OCI-LY7 (cell line): ENCODE results near the gene GATA2. TPM values are rescaled to one million over a fixed set of nuclear protein-coding genes. Genes with fewer than 3 reads are reported as not detected.

Experiments used
- BruUV-seq: library from RNA; stranded (reverse); fragments of 400-500 nt; replicated peaks from 2 replicates; lab custom pipeline; 2021; lab: Mats Ljungman, UMichigan
- CTCF ChIA-PET: fragments of 300-600 bp; sonication (Branson Sonifier 250); formaldehyde crosslinking; loops from one replicate; lab custom pipeline; 2022; ENCODE audit warnings: antibody characterized with exemption; ENCODE audit not compliant: unreplicated experiment; lab: Charles Lee
- POLR2A ChIA-PET: fragments of 300-600 bp; sonication (Branson Sonifier 250); formaldehyde crosslinking; loops from one replicate; lab custom pipeline; 2022; ENCODE audit warnings: antibody characterized with exemption; lab: Charles Lee
- DNase-seq: peaks from one replicate; pipeline ENCODE4 v3.0.0-alpha.2; 2015; ENCODE audit warnings: low spot score
- H2AFZ ChIP-seq: fragments of 200-600 bp; sonication (generic), shearing (Covaris generic); 2 replicates; pipeline ENCODE4 v1.6.1; 2014; ENCODE audit warnings: mild to moderate bottlenecking, antibody characterized with exemption, low read length, moderate library complexity
- H3K27ac ChIP-seq: fragments of 200-600 bp; sonication (generic); 2 replicates; pipeline ENCODE4 v1.5.1; 2014; ENCODE audit warnings: mixed run types, low read depth, mild to moderate bottlenecking, moderate library complexity, low read length, inconsistent platforms; ENCODE audit not compliant: poor library complexity, severe bottlenecking
- H3K36me3 ChIP-seq: fragments of 200-600 bp; sonication (generic); 2 replicates; pipeline ENCODE4 v1.6.1; 2014; ENCODE audit warnings: mild to moderate bottlenecking, antibody characterized with exemption, low read length, moderate library complexity, mixed read lengths; ENCODE audit not compliant: insufficient read depth
- H3K4me1 ChIP-seq: fragments of 200-600 bp; sonication (generic); 2 replicates; pipeline ENCODE4 v1.5.1; 2014; ENCODE audit warnings: mild to moderate bottlenecking, low read length; ENCODE audit not compliant: insufficient read depth, poor library complexity, severe bottlenecking
- H3K4me2 ChIP-seq: fragments of 200-600 bp; sonication (generic); 2 replicates; pipeline ENCODE4 v1.6.1; 2014; ENCODE audit warnings: mild to moderate bottlenecking, low read length
- H3K4me3 ChIP-seq: fragments of 200-600 bp; sonication (generic); 2 replicates; pipeline ENCODE4 v1.5.1; 2014; ENCODE audit warnings: mild to moderate bottlenecking, low read depth, low read length; ENCODE audit not compliant: poor library complexity, severe bottlenecking
- H3K79me2 ChIP-seq: fragments of 200-600 bp; sonication (generic); 2 replicates; pipeline ENCODE4 v1.6.1; 2016; ENCODE audit warnings: low read depth, mild to moderate bottlenecking, low read length, moderate library complexity, mixed read lengths; ENCODE audit not compliant: insufficient read depth
- H3K9me2 ChIP-seq: fragments of 200-600 bp; sonication (generic); 2 replicates; pipeline ENCODE4 v1.6.1; 2016; ENCODE audit warnings: mild to moderate bottlenecking, low read length, mixed read lengths; ENCODE audit not compliant: insufficient read depth
- H3K9me3 ChIP-seq: fragments of 200-600 bp; sonication (generic); 2 replicates; pipeline ENCODE4 v1.6.1; 2014; ENCODE audit warnings: mild to moderate bottlenecking, mixed run types, low read length, mixed read lengths
- H4K20me1 ChIP-seq: fragments of 200-600 bp; sonication (generic); 2 replicates; pipeline ENCODE4 v1.6.1; 2014; ENCODE audit warnings: mild to moderate bottlenecking, antibody characterized with exemption, low read length, moderate library complexity, mixed read lengths; ENCODE audit not compliant: insufficient read depth
- EZH2phosphoT487 ChIP-seq: fragments of 200-600 bp; sonication (generic); IDR thresholded peaks from 2 replicates; pipeline ENCODE4 v1.6.1; 2018; ENCODE audit warnings: low read depth, borderline replicate concordance, mild to moderate bottlenecking, mixed run types, antibody characterized with exemption, low read length, moderate library complexity, mixed read lengths
- intact Hi-C: fragments of 100-400 bp; cut with micrococcal nuclease; formaldehyde crosslinking; loops from one replicate; pipeline ENCODE4 v1.10.0; 2022; ENCODE audit not compliant: unreplicated experiment
- total RNA-seq, 2 experiments: library from RNA; depleted of rRNA in 1 of 2; stranded (reverse); fragments of >200 nt in 1 of 2; shearing (Covaris generic) in 1 of 2; gene quantifications; 2 replicates each; pipeline ENCODE4 v1.2.3, GENCODE V29; 2014 to 2022
- TF ChIP-seq, protein P1 (sequence below): fragments of 200-600 bp; sonication (generic); conservative IDR thresholded peaks from 2 replicates; pipeline ENCODE4 v1.5.1; 2014; ENCODE audit warnings: mild to moderate bottlenecking, antibody characterized with exemption, low read length, moderate library complexity, mixed read lengths

Gene GATA2
- total RNA-seq, 2 experiments from 2014 or later = not detected

DNA sequence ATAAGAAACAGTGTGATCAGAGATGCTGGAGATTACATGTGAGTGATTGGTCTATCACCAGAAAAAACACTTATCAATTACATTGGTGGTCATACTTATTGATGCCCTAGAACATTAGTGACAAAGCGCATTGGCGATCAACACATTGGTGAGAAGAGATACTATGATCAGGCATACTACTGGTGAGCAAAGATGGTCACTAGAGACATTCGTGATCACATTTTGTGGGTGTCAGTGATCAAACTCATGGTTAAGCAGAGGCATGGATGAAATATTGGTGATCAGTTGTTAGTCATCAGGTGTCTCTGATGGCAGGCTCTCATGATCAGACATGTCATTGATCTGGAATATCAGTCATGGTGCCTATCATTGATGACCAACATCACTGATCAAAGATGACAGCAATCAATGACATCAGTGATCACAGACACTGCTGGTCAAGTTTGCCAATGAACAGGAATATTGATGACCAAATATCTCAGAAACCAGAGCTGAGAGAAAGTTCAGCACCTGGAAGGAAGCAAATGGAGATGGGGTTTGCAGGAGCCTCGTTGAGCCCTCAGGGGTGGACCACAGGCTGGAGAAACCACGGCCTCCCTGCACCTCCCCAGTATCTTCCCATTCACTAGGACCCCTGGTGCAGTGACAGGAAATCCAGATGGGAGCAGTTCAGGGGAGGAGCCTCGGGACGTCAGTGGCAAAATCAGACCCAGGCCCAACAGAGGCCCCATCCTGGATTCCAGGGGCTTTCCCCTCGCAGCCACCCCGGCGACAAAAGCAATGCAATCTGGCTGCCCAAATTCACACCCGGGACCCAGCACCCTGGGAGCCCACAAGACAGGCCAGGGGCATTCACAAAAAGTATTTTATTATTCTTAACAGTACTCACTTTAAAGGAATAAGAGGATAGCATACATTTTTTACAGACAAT lies 14.2 kb downstream of the GATA2 start:
- H3K79me2 ChIP-seq = no peaks in the 10 kb centered on the region
- no peaks in the 10 kb centered on the region for H3K9me3 ChIP-seq
- no peaks in the 10 kb centered on the region for H3K9me2 ChIP-seq
- no peak for DNase-seq
- H3K27ac ChIP-seq = no peak overlapping the region
- intact Hi-C loops = no loop called here
- no peak overlapping the region for H3K4me3 ChIP-seq
- no peak overlapping the region for H3K4me2 ChIP-seq
- no TSS peak for BruUV-seq
- no peaks in the 10 kb centered on the region for H3K36me3 ChIP-seq
- H4K20me1 ChIP-seq = no peaks in the 10 kb centered on the region
- ChIA-PET CTCF (no interaction called here), POLR2A (no interaction called here)
- no peak overlapping the region for H2AFZ ChIP-seq
- no peak for TF ChIP-seq EZH2phosphoT487
- TF ChIP-seq, protein P1, sequence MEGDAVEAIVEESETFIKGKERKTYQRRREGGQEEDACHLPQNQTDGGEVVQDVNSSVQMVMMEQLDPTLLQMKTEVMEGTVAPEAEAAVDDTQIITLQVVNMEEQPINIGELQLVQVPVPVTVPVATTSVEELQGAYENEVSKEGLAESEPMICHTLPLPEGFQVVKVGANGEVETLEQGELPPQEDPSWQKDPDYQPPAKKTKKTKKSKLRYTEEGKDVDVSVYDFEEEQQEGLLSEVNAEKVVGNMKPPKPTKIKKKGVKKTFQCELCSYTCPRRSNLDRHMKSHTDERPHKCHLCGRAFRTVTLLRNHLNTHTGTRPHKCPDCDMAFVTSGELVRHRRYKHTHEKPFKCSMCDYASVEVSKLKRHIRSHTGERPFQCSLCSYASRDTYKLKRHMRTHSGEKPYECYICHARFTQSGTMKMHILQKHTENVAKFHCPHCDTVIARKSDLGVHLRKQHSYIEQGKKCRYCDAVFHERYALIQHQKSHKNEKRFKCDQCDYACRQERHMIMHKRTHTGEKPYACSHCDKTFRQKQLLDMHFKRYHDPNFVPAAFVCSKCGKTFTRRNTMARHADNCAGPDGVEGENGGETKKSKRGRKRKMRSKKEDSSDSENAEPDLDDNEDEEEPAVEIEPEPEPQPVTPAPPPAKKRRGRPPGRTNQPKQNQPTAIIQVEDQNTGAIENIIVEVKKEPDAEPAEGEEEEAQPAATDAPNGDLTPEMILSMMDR = no peak
- H3K4me1 ChIP-seq = no peaks in the 10 kb centered on the region

DNA sequence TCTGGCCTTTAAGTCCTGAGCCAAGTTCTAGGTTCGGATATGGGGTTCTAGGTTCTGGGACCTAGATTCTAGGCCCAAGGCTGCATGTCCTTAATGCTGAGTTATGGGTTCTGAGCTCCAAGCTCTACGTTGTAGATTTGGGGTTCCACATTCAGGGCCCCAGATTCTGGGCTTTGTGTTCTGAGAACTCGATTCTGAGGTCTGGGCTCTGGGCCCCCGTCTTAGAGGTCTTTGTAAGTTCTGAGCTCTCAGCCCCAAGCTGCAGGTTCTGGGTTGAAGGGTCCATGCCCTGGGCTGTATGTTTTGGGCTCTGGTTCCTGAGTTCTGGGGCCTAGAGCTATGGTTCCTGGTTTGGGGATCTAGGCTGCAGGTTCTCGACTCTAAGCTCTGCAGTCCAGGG lies 16.3 kb downstream of the GATA2 start:
- H3K27ac ChIP-seq = no peak overlapping the region
- H3K9me2 ChIP-seq = no peaks in the 10 kb centered on the region
- intact Hi-C loops = no loop called here
- H3K4me2 ChIP-seq = no peak overlapping the region
- no peaks in the 10 kb centered on the region for H3K9me3 ChIP-seq
- no peak overlapping the region for H2AFZ ChIP-seq
- BruUV-seq = no TSS peak
- H3K79me2 ChIP-seq = no peaks in the 10 kb centered on the region
- H3K4me1 ChIP-seq = no peaks in the 10 kb centered on the region
- ChIA-PET CTCF (no interaction called here), POLR2A (interaction anchor here (0.7 kb wide), 1 partner anchor 354 kb away, joined by 3 read pairs; no protein-coding TSS in a partner anchor)
- H4K20me1 ChIP-seq = no peaks in the 10 kb centered on the region
- no peak overlapping the region for H3K4me3 ChIP-seq
- TF ChIP-seq, protein P1 = no peak
- no peak for TF ChIP-seq EZH2phosphoT487
- no peaks in the 10 kb centered on the region for H3K36me3 ChIP-seq
- no peak for DNase-seq

DNA sequence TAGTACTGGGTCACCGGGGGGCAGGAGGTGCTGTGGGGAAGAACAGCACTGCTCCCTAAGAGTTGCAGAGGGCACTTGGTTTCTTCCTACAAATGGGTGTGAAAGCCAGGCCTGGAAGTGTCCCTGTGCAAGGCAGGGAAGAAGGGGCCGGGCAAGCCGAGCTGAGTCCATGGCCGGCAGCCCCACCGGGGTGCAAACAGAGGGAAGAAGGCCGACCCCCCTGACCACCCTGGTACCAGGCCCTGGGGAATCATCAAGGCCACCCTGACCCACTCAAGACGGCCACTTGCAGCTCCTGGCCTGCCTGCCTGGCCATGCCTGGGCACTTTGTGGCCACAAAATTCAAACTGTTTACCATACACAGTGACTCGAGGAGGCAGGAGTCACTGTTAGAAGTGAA lies 17.6 kb downstream of the GATA2 start:
- H3K4me3 ChIP-seq = no peak overlapping the region

More for the DNA sequence above, 17.6 kb downstream of the GATA2 start:
- BruUV-seq = no TSS peak
- CTCF ChIA-PET = no interaction called here
- no peaks in the 10 kb centered on the region for H3K36me3 ChIP-seq
- no peak overlapping the region for H3K27ac ChIP-seq
- no peak for DNase-seq
- no peaks in the 10 kb centered on the region for H3K4me1 ChIP-seq
- no peak overlapping the region for H2AFZ ChIP-seq
- intact Hi-C loops = no loop called here
- POLR2A ChIA-PET = interaction anchor here (0.7 kb wide), 1 partner anchor 149 kb away, joined by 3 read pairs; no protein-coding TSS in a partner anchor
- H3K9me2 ChIP-seq = no peaks in the 10 kb centered on the region
- no peaks in the 10 kb centered on the region for H3K9me3 ChIP-seq
- no peak for TF ChIP-seq EZH2phosphoT487
- TF ChIP-seq, protein P1 = no peak
- H3K4me2 ChIP-seq = no peak overlapping the region
- H4K20me1 ChIP-seq = no peaks in the 10 kb centered on the region
- H3K79me2 ChIP-seq = no peaks in the 10 kb centered on the region
